CD4-positive, alpha-beta T cell treated with Interleukin-10 for 1 hour (primary cell): Measurements from ENCODE around the gene MYL5.
"Not testable (repeated sequence)": the region's sequence is repeated elsewhere in the genome, so short reads cannot be mapped to it uniquely, and the experiment has no call there.

Experiments used
- DNase-seq: peaks from one replicate; pipeline ENCODE4 v3.0.0-alpha.2; 2020

The MYL5 gene

GRCh38 chr4:687048-687970 is 13.0 kb downstream of the MYL5 start:
- DNase-seq: no peak

- no peak for DNase-seq
These were observed 13.9 kb downstream of the MYL5 start for GRCh38 chr4:687971-688853.

- no peak for DNase-seq
These were observed 14.7 kb downstream of the MYL5 start, which contains the start of gene SLC49A3 for GRCh38 chr4:688854-689681. Gene SLC49A3 (minus strand): TSS chr4:689151. CDS start chr4:689127, 24 bp downstream.

GRCh38 chr4:689723-690122 is 15.4 kb downstream of the MYL5 start:
- no peak for DNase-seq

GRCh38 chr4:692771-693554 is 18.6 kb downstream of the MYL5 start:
- DNase-seq: no peak

- not testable (repeated sequence) for DNase-seq
These were observed 20.1 kb downstream of the MYL5 start for GRCh38 chr4:694341-694940.

GRCh38 chr4:699816-700580 is 25.7 kb downstream of the MYL5 start:
- DNase-seq: no peak

- no peak for DNase-seq
These were observed 26.4 kb downstream of the MYL5 start for GRCh38 chr4:700587-701264.

GRCh38 chr4:702618-703048 is 28.3 kb downstream of the MYL5 start:
- DNase-seq: no peak

- DNase-seq: no peak
These were observed 29.2 kb downstream of the MYL5 start for GRCh38 chr4:703336-704197.

GRCh38 chr4:704198-704891 is 30.0 kb downstream of the MYL5 start:
- no peak for DNase-seq

GRCh38 chr4:704971-705277 is 30.6 kb downstream of the MYL5 start:
- no peak for DNase-seq

GRCh38 chr4:705278-706082 is 31.1 kb downstream of the MYL5 start, which contains the start of gene PCGF3:
Gene PCGF3 (plus strand): TSS chr4:705832. CDS start chr4:733681, 27,849 bp downstream.
- peak; percentile 96 for DNase-seq

- not testable (repeated sequence) for DNase-seq
These were observed 31.8 kb downstream of the MYL5 start for GRCh38 chr4:706083-706633.

- DNase-seq: no peak
These were observed 32.7 kb downstream of the MYL5 start for GRCh38 chr4:706834-707598.

GRCh38 chr4:707929-708630 is 33.7 kb downstream of the MYL5 start:
- DNase-seq: no peak
